ENCODE results near the gene GRAPL.
"Not testable (repeated sequence)": the region's sequence is repeated elsewhere in the genome, so short reads cannot be mapped to it uniquely, and the experiment has no call there.

DNA sequence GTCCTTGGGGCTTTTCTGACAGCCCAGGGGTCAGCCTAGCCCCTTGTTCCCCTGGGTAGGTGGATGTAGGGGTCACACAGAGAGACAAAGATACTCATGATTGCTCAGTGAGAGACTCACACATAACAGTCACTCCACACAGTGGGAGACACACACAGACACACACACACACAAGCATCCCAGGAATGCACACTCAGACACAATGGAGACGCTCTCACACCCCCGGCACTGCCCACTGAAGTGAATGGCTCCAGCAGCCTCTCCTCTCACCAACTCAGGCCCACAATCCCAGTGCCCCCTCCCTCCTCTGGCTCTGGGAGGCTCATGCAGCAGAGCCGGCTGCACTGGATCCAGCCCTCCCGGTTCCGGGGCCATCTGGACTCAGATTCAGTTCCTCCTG, 17.0 kb downstream of the GRAPL start:
- TF ChIP-seq, protein P1, sequence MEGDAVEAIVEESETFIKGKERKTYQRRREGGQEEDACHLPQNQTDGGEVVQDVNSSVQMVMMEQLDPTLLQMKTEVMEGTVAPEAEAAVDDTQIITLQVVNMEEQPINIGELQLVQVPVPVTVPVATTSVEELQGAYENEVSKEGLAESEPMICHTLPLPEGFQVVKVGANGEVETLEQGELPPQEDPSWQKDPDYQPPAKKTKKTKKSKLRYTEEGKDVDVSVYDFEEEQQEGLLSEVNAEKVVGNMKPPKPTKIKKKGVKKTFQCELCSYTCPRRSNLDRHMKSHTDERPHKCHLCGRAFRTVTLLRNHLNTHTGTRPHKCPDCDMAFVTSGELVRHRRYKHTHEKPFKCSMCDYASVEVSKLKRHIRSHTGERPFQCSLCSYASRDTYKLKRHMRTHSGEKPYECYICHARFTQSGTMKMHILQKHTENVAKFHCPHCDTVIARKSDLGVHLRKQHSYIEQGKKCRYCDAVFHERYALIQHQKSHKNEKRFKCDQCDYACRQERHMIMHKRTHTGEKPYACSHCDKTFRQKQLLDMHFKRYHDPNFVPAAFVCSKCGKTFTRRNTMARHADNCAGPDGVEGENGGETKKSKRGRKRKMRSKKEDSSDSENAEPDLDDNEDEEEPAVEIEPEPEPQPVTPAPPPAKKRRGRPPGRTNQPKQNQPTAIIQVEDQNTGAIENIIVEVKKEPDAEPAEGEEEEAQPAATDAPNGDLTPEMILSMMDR (IDR thresholded peaks at IDR 0.05; ENCODE audit: insufficient read depth, low read length), result not testable (repeated sequence)
- TF ChIP-seq POLR2AphosphoS5 (IDR thresholded peaks at IDR 0.05; ENCODE audit: low read depth), result not testable (repeated sequence)
- TF ChIP-seq, protein P2, sequence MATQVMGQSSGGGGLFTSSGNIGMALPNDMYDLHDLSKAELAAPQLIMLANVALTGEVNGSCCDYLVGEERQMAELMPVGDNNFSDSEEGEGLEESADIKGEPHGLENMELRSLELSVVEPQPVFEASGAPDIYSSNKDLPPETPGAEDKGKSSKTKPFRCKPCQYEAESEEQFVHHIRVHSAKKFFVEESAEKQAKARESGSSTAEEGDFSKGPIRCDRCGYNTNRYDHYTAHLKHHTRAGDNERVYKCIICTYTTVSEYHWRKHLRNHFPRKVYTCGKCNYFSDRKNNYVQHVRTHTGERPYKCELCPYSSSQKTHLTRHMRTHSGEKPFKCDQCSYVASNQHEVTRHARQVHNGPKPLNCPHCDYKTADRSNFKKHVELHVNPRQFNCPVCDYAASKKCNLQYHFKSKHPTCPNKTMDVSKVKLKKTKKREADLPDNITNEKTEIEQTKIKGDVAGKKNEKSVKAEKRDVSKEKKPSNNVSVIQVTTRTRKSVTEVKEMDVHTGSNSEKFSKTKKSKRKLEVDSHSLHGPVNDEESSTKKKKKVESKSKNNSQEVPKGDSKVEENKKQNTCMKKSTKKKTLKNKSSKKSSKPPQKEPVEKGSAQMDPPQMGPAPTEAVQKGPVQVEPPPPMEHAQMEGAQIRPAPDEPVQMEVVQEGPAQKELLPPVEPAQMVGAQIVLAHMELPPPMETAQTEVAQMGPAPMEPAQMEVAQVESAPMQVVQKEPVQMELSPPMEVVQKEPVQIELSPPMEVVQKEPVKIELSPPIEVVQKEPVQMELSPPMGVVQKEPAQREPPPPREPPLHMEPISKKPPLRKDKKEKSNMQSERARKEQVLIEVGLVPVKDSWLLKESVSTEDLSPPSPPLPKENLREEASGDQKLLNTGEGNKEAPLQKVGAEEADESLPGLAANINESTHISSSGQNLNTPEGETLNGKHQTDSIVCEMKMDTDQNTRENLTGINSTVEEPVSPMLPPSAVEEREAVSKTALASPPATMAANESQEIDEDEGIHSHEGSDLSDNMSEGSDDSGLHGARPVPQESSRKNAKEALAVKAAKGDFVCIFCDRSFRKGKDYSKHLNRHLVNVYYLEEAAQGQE (IDR thresholded peaks at IDR 0.05; ENCODE audit: insufficient replicate concordance, low read depth), result not testable (repeated sequence)
